Astrocyte of the spinal cord (primary cell): Measurements from ENCODE around the gene KCTD20.
"Not testable (repeated sequence)": the region's sequence is repeated elsewhere in the genome, so short reads cannot be mapped to it uniquely, and the experiment has no call there.

Experiments used
- DNase-seq: peaks from one replicate; pipeline ENCODE4 v3.0.0; 2011; ENCODE audit warnings: low read depth, low spot score
- H3K4me3 ChIP-seq: 2 replicates; pipeline ENCODE4 v1.5.1; 2011; ENCODE audit warnings: low read depth, mild to moderate bottlenecking, low read length, moderate library complexity
- in situ Hi-C: cut with HindIII; loops from 2 replicates; pipeline ENCODE4 v1.10.0; 2017; ENCODE audit warnings: low sequenced_read_pairs
- TF ChIP-seq, protein P1 (sequence below): IDR thresholded peaks from 2 replicates; pipeline ENCODE4 v1.5.1; 2012; ENCODE audit warnings: low read depth, mild to moderate bottlenecking, low read length, inconsistent platforms

KCTD20 gene

GRCh38 chr6:36442671-36443470, at the start of gene KCTD20, which contains the start of gene PXT1:
Gene KCTD20, plus strand, starts transcription at chr6:36443000. Its CDS starts 27,098 bp downstream, at chr6:36470098.
Gene PXT1, minus strand, starts transcription at chr6:36442854. Its CDS starts 16,772 bp downstream, at chr6:36426082.
- TF ChIP-seq, protein P1, sequence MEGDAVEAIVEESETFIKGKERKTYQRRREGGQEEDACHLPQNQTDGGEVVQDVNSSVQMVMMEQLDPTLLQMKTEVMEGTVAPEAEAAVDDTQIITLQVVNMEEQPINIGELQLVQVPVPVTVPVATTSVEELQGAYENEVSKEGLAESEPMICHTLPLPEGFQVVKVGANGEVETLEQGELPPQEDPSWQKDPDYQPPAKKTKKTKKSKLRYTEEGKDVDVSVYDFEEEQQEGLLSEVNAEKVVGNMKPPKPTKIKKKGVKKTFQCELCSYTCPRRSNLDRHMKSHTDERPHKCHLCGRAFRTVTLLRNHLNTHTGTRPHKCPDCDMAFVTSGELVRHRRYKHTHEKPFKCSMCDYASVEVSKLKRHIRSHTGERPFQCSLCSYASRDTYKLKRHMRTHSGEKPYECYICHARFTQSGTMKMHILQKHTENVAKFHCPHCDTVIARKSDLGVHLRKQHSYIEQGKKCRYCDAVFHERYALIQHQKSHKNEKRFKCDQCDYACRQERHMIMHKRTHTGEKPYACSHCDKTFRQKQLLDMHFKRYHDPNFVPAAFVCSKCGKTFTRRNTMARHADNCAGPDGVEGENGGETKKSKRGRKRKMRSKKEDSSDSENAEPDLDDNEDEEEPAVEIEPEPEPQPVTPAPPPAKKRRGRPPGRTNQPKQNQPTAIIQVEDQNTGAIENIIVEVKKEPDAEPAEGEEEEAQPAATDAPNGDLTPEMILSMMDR = no peak
- in situ Hi-C loops = no loop called here
- peak; percentile 90 for DNase-seq
- peak within 1 kb of the TSS; percentile 84 for H3K4me3 ChIP-seq

DNA sequence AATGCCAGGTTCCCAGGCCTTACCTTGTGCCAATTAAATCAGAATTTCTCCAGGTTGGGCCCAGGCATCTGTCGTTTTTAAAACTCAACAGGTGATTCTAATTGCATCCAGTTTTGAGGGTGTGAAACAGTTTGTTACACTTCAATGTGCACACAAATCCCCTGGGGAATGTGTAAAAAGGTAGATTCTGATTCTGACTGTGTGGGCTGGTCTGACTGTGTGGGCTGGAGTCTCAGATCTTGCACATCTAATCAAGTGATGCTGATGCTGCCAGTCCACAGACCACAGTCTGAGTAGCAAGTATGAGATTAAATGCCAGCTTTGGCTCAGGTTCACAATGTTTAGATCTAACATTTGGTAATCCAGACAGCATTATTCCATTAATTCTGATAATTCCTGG, 42.8 kb upstream of the KCTD20 start:
- no peak overlapping the region for H3K4me3 ChIP-seq
- in situ Hi-C loops = no loop called here
- TF ChIP-seq, protein P1 = no peak
- DNase-seq = no peak

DNA sequence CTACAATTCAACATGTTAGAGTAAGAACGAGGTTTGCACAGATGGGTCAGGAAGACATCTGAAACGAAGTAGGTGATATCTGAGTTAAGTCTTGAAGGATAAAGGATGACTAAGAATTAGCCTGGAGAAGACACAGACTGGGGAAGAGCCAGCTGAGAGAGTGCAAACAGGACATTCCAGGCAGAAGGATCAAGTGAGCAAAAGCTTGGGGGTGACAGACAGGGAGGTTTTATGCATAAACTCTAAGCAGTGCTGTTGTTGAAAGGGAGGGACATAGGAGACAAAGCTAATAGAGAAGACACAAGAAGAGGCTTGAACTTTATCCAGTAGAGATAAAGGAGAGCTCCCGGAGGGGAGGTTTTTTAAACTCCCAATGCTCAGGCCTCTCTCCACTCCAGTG, 40.3 kb upstream of the KCTD20 start:
- in situ Hi-C loops = no loop called here
- DNase-seq = no peak
- H3K4me3 ChIP-seq = no peak overlapping the region
- TF ChIP-seq, protein P1 = no peak

DNA sequence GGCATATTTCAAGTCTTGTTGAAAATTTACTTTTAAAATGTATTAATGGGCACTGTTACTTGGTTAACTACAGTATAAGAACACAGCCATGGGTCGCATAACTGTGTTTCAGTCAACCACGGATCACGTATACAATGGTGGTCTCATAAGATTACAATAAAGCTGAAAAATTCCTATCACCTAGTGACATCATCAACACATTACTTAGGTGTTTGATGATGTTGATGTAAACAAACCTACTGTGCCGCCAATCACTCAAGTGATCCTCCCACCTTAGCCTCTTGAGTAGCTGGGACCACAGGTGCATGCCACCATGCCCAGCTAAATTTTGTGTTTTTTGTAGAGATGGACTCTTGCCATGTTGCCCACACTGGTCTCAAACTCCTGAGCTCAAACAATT, 38.6 kb upstream of the KCTD20 start:
- in situ Hi-C loops = no loop called here
- H3K4me3 ChIP-seq = no peak overlapping the region
- no peak for DNase-seq

DNA sequence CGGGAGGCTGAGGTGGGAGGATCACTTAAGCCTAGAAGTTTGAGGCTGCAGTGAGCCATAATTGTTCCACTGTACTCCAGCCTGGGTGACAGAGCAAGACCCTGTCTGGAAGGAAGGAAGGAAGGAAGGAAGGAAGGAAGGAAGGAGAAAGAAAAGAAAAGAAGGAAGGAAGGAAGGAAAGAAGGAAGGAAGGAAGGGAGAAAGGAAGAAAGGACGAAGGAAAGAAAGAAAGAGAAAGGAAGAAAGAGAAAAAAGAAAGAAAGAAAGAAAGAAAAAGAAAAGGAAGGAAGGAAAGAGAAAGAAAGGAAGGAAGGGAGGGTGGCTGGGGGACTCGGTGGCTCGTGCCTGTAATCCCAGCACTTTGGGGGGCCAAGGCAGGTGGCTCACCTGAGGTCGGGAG, 33.1 kb upstream of the KCTD20 start:
- H3K4me3 ChIP-seq, in situ Hi-C loops, DNase-seq: not testable (repeated sequence)

More for the DNA sequence above, 38.6 kb upstream of the KCTD20 start:
- TF ChIP-seq, protein P1 = no peak

DNA sequence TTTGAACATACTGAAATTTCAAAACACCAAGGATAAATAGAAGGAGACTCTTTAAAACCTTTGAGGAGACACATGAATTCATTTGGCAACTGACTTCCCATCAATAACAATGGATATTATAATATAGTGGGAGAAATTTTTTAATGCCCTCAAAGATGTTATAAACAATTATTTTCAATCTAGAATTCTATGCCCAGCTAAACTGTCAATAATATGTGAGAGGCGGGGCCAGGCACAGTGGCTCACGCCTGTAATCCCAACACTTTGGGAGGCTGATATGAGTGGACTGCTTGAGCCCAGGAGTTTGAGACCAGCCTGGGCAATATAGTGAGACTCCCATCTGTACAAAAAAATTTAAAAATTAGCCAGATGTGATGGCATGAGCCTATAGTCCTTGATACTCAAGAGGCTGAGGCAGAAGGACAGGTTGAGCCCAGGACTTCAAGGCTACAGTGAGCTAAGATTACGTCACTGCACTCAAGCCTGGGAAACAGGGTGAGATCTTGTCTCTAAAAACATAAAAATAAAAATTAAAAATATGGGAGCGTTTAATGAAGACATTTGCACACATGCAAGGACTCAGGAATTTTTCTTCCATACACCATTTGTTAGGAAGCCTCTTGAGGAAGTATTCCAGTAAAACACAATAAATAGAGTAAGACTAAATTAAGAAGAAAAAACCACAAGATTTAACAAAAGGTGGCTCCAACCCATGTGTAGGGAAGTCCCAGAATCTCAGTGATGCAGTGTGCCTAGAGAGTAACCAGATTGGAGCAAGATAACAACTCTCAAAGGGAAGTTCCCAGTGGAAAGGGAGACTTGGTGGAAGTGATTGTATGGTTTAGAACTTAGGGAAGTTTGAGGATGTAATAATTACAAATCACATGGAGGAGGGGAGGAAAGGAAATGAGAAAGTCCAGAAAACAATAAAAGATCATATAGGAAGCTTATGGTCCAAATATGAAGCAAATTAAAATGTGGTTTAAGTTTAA, 29.0 kb upstream of the KCTD20 start:
- in situ Hi-C loops = no loop called here
- TF ChIP-seq, protein P1 = no peak
- no peak for DNase-seq
- no peak overlapping the region for H3K4me3 ChIP-seq
